Fibroblast of mammary gland (primary cell): ENCODE data around the gene EPS8.

Experiments used
- DNase-seq: peaks from one replicate; pipeline ENCODE4 v3.0.0-alpha.2; 2010; ENCODE audit warnings: low read depth
- H3K4me3 ChIP-seq: 2 replicates; pipeline ENCODE4 v1.5.1; 2011; ENCODE audit warnings: low read depth, mild to moderate bottlenecking, low read length, moderate library complexity; ENCODE audit not compliant: control insufficient read depth
- CTCF ChIP-seq: conservative IDR thresholded peaks from 2 replicates; pipeline ENCODE4 v1.5.1; 2011; ENCODE audit warnings: low read depth, low read length, inconsistent platforms; ENCODE audit not compliant: control insufficient read depth, insufficient read depth

EPS8 gene

GRCh38 chr12:15583804-15584203 lies 205.4 kb downstream of the EPS8 start:
- no peak for TF ChIP-seq CTCF
- no peak for DNase-seq

GRCh38 chr12:15581006-15581405 lies 208.2 kb downstream of the EPS8 start:
- DNase-seq: no peak
- no peak overlapping the region for H3K4me3 ChIP-seq
- TF ChIP-seq CTCF: no peak

More at GRCh38 chr12:15583804-15584203, 205.4 kb downstream of the EPS8 start:
- H3K4me3 ChIP-seq: no peak overlapping the region

GRCh38 chr12:15580431-15580830 lies 208.8 kb downstream of the EPS8 start:
- peak; percentile 6 for TF ChIP-seq CTCF
- no peak overlapping the region for H3K4me3 ChIP-seq
- no peak for DNase-seq

DNA sequence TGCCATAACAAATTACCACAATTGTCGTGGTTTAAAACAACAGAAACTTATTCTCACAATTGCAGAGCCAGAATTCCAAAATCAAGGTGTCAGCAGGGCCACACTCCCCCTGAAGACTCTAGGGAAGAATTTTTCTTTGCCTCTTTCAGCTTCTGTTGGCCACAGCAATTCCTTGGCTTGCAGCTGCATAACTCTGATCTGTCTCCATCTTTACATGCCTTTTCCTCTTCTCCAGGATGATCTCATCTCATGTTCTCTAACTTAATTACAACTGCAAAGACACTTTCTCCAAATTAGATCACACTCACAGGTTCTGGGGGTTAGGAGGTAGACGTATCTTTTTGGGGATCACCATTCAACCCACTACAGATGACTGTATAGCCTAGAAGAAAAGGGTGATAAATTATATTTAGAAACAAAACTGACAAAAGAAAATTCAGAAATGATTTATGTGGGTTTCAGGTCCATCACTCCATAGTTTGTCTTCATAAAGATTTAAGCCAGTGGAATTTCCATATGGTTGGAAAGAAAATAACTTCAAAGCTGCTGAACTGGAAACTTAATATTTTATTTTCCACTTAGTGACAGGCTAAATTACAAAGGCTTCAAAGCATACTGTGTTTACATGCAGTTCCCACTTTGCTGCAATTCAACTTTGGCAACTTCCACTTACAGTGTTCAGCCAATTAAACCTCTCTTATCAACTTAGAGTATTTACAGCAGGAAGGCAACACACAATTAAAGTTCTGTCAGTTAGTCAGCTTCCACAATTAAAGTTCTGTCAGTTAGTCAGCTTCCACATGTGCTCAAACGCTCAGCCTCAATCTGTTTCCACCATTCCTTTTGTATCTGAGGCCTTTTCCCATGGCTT lies 213.3 kb downstream of the EPS8 start:
- no peak for TF ChIP-seq CTCF
- H3K4me3 ChIP-seq: no peak overlapping the region
- DNase-seq: no peak

GRCh38 chr12:15574353-15574752 lies 214.8 kb downstream of the EPS8 start:
- DNase-seq: no peak
- TF ChIP-seq CTCF: no peak
- no peak overlapping the region for H3K4me3 ChIP-seq
